Astrocyte (in vitro differentiated cells and primary cell): ENCODE results near the gene REG4. TPM values are rescaled to one million over a fixed set of nuclear protein-coding genes. Genes with fewer than 3 reads are reported as not detected.

Source experiments
- DNase-seq: peaks from one replicate; pipeline ENCODE4 v3.0.0-alpha.2; 2010; ENCODE audit warnings: low read depth
- FAIRE-seq: peaks from 2 replicates; lab custom pipeline; 2011; peaks lifted over from hg19 to GRCh38; lab: Jason Lieb, UNC
- H2AFZ ChIP-seq: 2 replicates; pipeline ENCODE4 v1.6.0; 2012; ENCODE audit warnings: low read depth, low read length, inconsistent platforms
- H3K27ac ChIP-seq: 2 replicates; pipeline ENCODE4 v1.5.1; 2011; ENCODE audit warnings: low read depth, low read length, inconsistent platforms
- H3K27me3 ChIP-seq: 2 replicates; pipeline ENCODE4 v1.6.0; 2011; ENCODE audit warnings: low read length, inconsistent platforms; ENCODE audit not compliant: insufficient read depth
- H3K36me3 ChIP-seq: 2 replicates; pipeline ENCODE4 v1.5.1; 2011; ENCODE audit warnings: low read length, inconsistent platforms; ENCODE audit not compliant: insufficient read depth
- H3K4me1 ChIP-seq: 2 replicates; pipeline ENCODE4 v1.5.1; 2011; ENCODE audit warnings: low read length, inconsistent platforms; ENCODE audit not compliant: insufficient read depth
- H3K4me2 ChIP-seq: 2 replicates; pipeline ENCODE4 v1.6.0; 2012; ENCODE audit warnings: low read length, inconsistent platforms
- H3K4me3 ChIP-seq: 2 replicates; pipeline ENCODE4 v1.5.1; 2011; ENCODE audit warnings: low read depth, mild to moderate bottlenecking, low read length, inconsistent platforms; ENCODE audit not compliant: insufficient read depth
- H3K79me2 ChIP-seq: 2 replicates; pipeline ENCODE4 v1.6.0; 2012; ENCODE audit warnings: mild to moderate bottlenecking, low read length, inconsistent platforms; ENCODE audit not compliant: insufficient read depth
- H3K9ac ChIP-seq: 2 replicates; pipeline ENCODE4 v1.6.0; 2012; ENCODE audit warnings: mild to moderate bottlenecking, low read length, inconsistent platforms
- H3K9me3 ChIP-seq: 2 replicates; pipeline ENCODE4 v1.5.1; 2012; ENCODE audit warnings: low read depth, mild to moderate bottlenecking, low read length, inconsistent platforms; ENCODE audit not compliant: insufficient read depth
- H4K20me1 ChIP-seq: 2 replicates; pipeline ENCODE4 v1.6.0; 2012; ENCODE audit warnings: low read length, inconsistent platforms; ENCODE audit not compliant: insufficient read depth
- H3K27ac Mint-ChIP-seq: one replicate; pipeline ENCODE4 v1.8.0; 2021; ENCODE audit warnings: mild to moderate bottlenecking, mixed read lengths; ENCODE audit not compliant: unreplicated experiment
- H3K27me3 Mint-ChIP-seq: one replicate; pipeline ENCODE4 v1.8.0; 2021; ENCODE audit warnings: low read depth, mixed read lengths; ENCODE audit not compliant: unreplicated experiment
- H3K36me3 Mint-ChIP-seq: one replicate; pipeline ENCODE4 v1.8.0; 2021; ENCODE audit warnings: low read depth, mixed read lengths; ENCODE audit not compliant: unreplicated experiment
- H3K4me1 Mint-ChIP-seq: one replicate; pipeline ENCODE4 v1.8.0; 2021; ENCODE audit warnings: low read depth, mixed read lengths; ENCODE audit not compliant: unreplicated experiment
- H3K4me3 Mint-ChIP-seq: one replicate; pipeline ENCODE4 v1.8.0; 2021; ENCODE audit warnings: mild to moderate bottlenecking, moderate library complexity, mixed read lengths; ENCODE audit not compliant: unreplicated experiment
- H3K9me3 Mint-ChIP-seq: one replicate; pipeline ENCODE4 v1.8.0; 2021; ENCODE audit warnings: mild to moderate bottlenecking, mixed read lengths; ENCODE audit not compliant: unreplicated experiment
- EZH2 ChIP-seq: IDR thresholded peaks from 2 replicates; pipeline ENCODE4 v1.6.1; 2012; ENCODE audit warnings: mild to moderate bottlenecking, low read length, inconsistent platforms; ENCODE audit not compliant: insufficient read depth
- total RNA-seq: library from RNA; stranded (reverse); gene quantifications from 2 replicates; pipeline ENCODE4 v1.2.1, GENCODE V29; 2021
- TF ChIP-seq, protein P1 (sequence below): IDR thresholded peaks from 2 replicates; pipeline ENCODE4 v1.5.1; 2011; ENCODE audit warnings: low read depth, mild to moderate bottlenecking, inconsistent platforms, low read length, moderate library complexity; ENCODE audit not compliant: insufficient read depth

REG4 gene
- total RNA-seq, 1 donor from 2014 or later, result not detected

- H3K4me1 Mint-ChIP-seq, result no peaks in the 10 kb centered on the region
- peaks cover 28% of the 10 kb centered on the region for H3K27me3 Mint-ChIP-seq
- H3K4me3 Mint-ChIP-seq, result no peak overlapping the region
- no peak overlapping the region for H3K4me3 ChIP-seq
- H3K27me3 ChIP-seq, result peaks cover 23% of the 10 kb centered on the region
- H3K36me3 Mint-ChIP-seq, result no peaks in the 10 kb centered on the region
- no peaks in the 10 kb centered on the region for H3K4me1 ChIP-seq
- no peak overlapping the region for H3K27ac ChIP-seq
- no peak overlapping the region for H3K9ac ChIP-seq
- H3K27ac Mint-ChIP-seq, result no peak overlapping the region
- TF ChIP-seq, protein P1, sequence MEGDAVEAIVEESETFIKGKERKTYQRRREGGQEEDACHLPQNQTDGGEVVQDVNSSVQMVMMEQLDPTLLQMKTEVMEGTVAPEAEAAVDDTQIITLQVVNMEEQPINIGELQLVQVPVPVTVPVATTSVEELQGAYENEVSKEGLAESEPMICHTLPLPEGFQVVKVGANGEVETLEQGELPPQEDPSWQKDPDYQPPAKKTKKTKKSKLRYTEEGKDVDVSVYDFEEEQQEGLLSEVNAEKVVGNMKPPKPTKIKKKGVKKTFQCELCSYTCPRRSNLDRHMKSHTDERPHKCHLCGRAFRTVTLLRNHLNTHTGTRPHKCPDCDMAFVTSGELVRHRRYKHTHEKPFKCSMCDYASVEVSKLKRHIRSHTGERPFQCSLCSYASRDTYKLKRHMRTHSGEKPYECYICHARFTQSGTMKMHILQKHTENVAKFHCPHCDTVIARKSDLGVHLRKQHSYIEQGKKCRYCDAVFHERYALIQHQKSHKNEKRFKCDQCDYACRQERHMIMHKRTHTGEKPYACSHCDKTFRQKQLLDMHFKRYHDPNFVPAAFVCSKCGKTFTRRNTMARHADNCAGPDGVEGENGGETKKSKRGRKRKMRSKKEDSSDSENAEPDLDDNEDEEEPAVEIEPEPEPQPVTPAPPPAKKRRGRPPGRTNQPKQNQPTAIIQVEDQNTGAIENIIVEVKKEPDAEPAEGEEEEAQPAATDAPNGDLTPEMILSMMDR, result no peak
- no peak for TF ChIP-seq EZH2
- H3K4me2 ChIP-seq, result no peak overlapping the region
- FAIRE-seq (no peak), DNase-seq (no peak)
- H3K9me3 Mint-ChIP-seq, result peaks cover 2% of the 10 kb centered on the region
- H3K9me3 ChIP-seq, result no peaks in the 10 kb centered on the region
- no peaks in the 10 kb centered on the region for H3K79me2 ChIP-seq
- H4K20me1 ChIP-seq, result no peaks in the 10 kb centered on the region
- no peak overlapping the region for H2AFZ ChIP-seq
- no peaks in the 10 kb centered on the region for H3K36me3 ChIP-seq
Observed at GRCh38 chr1:119841306-119841705, 30.0 kb upstream of the REG4 start.

- no peaks in the 10 kb centered on the region for H3K4me1 Mint-ChIP-seq
- Histone ChIP-seq H3K27me3 (peaks cover 25% of the 10 kb centered on the region), H3K4me1 (no peaks in the 10 kb centered on the region), H3K4me2 (no peak overlapping the region), H3K4me3 (no peak overlapping the region), H3K36me3 (no peaks in the 10 kb centered on the region), H3K27ac (no peak overlapping the region), H3K9ac (no peak overlapping the region), H2AFZ (no peak overlapping the region), H3K9me3 (no peaks in the 10 kb centered on the region), H4K20me1 (no peaks in the 10 kb centered on the region), H3K79me2 (no peaks in the 10 kb centered on the region)
- peaks cover 2% of the 10 kb centered on the region for H3K9me3 Mint-ChIP-seq
- no peak overlapping the region for H3K4me3 Mint-ChIP-seq
- TF ChIP-seq EZH2, result no peak
- TF ChIP-seq, protein P1, result no peak
- no peak for DNase-seq
- no peaks in the 10 kb centered on the region for H3K36me3 Mint-ChIP-seq
- FAIRE-seq, result no peak
- no peak overlapping the region for H3K27ac Mint-ChIP-seq
- H3K27me3 Mint-ChIP-seq, result peaks cover 28% of the 10 kb centered on the region
Observed at GRCh38 chr1:119840745-119841144, 29.5 kb upstream of the REG4 start.

- Histone ChIP-seq H3K79me2 (no peaks in the 10 kb centered on the region), H4K20me1 (no peaks in the 10 kb centered on the region), H3K4me3 (no peak overlapping the region), H3K4me2 (no peak overlapping the region), H3K36me3 (no peaks in the 10 kb centered on the region), H3K9me3 (no peaks in the 10 kb centered on the region), H3K9ac (no peak overlapping the region), H3K27me3 (peaks cover 38% of the 10 kb centered on the region), H3K4me1 (no peaks in the 10 kb centered on the region), H3K27ac (no peak overlapping the region), H2AFZ (no peak overlapping the region)
- no peak for FAIRE-seq
- no peaks in the 10 kb centered on the region for H3K4me1 Mint-ChIP-seq
- H3K36me3 Mint-ChIP-seq, result peaks cover 3% of the 10 kb centered on the region
- TF ChIP-seq EZH2, result no peak
- TF ChIP-seq, protein P1, result no peak
- no peak for DNase-seq
- no peak overlapping the region for H3K4me3 Mint-ChIP-seq
- H3K9me3 Mint-ChIP-seq, result no peaks in the 10 kb centered on the region
- peaks cover 28% of the 10 kb centered on the region for H3K27me3 Mint-ChIP-seq
- no peak overlapping the region for H3K27ac Mint-ChIP-seq
Observed at GRCh38 chr1:119838236-119838635, 27.0 kb upstream of the REG4 start.
